ENCODE results near the gene ZNF784.

The ZNF784 gene

DNA sequence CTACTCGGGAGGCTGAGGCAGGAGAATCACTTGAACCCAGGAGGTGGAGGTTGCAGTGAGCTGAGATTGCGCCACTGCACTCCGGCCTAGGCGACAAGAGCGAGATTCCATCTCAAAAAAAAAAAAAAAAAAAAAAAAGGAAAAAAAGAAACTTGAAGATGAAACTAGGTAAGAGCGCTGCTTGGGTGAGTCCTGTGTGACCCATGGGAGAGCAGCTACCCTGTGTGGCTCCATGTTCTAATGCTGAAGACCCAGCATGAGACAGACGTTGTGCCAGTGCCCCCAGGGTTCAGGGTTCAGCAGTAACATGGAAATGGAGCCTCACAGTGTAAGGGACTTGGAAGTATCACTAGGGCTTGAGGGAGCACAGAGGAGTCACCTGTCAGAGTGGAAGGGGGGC lies 5.9 kb downstream of the ZNF784 start:
- DNase-seq = no peak

DNA sequence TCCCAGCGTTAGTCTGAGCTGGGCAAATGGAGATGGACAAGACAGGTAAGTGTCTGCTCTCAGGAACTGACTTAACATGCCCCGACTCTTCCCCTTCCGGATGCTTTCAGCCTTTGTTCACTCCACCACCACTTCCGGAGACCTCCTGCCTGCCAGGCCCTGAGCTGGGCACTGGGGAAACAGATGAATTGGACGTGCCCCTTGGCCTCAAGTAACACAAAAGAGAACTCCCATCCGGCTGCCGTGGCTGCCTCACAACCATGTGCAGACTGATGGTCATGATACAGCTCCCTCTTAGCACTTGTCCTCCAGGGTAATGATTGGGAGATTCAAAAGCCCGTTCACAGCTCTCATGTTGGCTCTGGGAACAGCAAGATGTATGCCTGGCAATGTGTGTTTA lies 6.9 kb downstream of the ZNF784 start:
- no peak for DNase-seq

DNA sequence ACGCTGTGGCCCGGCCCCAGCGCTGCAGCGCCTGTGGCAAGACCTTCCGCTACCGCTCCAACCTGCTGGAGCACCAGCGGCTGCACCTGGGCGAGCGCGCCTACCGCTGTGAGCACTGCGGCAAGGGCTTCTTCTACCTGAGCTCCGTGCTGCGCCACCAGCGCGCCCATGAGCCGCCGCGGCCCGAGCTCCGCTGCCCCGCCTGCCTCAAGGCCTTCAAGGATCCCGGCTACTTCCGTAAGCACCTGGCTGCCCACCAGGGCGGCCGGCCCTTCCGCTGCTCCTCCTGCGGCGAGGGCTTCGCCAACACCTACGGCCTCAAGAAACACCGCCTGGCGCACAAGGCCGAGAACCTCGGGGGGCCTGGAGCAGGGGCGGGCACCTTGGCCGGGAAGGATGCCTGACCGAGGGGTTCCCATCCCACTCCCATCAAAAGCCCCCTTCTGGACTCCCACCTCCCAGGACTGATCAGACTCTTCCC lies 7.9 kb downstream of the ZNF784 start:
- DNase-seq = no peak

DNA sequence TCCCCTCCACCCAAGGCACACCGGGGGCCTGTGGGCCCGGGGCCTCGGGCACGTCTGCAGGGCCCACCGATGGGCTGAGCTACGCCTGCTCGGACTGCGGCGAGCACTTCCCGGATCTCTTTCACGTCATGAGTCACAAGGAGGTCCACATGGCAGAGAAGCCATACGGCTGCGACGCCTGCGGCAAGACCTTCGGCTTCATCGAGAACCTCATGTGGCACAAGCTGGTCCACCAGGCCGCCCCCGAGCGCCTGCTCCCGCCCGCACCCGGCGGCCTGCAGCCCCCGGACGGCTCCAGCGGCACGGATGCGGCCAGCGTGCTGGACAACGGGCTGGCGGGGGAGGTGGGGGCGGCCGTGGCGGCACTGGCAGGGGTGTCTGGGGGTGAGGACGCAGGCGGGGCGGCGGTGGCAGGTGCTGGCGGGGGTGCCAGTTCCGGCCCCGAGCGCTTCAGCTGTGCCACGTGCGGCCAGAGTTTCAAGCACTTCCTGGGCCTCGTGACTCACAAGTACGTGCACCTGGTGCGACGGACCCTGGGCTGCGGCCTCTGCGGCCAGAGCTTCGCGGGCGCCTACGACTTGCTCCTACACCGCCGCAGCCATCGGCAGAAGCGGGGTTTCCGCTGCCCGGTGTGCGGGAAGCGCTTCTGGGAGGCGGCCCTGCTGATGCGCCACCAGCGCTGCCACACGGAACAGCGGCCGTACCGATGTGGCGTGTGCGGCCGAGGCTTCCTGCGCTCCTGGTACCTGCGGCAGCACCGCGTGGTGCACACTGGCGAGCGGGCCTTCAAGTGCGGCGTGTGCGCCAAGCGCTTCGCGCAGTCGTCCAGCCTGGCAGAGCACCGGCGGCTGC lies 8.6 kb downstream of the ZNF784 start:
- no peak for DNase-seq

DNA sequence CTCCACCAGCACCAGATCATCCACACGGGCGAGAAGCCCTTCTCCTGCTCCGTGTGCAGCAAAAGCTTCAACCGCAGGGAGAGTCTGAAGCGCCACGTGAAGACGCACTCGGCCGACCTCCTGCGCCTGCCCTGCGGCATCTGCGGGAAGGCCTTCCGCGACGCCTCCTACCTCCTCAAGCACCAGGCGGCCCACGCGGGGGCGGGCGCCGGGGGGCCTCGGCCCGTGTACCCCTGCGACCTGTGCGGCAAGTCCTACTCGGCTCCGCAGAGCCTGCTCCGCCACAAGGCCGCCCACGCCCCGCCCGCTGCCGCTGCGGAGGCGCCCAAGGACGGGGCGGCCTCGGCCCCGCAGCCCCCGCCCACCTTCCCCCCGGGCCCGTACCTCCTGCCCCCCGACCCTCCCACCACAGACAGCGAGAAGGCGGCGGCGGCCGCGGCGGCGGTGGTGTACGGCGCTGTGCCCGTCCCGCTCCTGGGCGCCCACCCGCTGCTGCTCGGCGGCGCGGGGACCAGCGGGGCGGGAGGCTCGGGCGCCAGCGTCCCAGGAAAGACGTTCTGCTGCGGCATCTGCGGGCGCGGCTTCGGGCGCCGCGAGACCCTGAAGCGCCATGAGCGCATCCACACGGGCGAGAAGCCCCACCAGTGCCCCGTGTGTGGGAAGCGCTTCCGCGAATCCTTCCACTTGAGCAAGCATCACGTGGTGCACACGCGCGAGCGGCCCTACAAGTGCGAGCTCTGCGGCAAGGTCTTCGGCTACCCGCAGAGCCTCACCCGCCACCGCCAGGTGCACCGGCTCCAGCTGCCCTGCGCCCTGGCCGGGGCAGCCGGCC lies 9.4 kb downstream of the ZNF784 start:
- DNase-seq = no peak

DNA sequence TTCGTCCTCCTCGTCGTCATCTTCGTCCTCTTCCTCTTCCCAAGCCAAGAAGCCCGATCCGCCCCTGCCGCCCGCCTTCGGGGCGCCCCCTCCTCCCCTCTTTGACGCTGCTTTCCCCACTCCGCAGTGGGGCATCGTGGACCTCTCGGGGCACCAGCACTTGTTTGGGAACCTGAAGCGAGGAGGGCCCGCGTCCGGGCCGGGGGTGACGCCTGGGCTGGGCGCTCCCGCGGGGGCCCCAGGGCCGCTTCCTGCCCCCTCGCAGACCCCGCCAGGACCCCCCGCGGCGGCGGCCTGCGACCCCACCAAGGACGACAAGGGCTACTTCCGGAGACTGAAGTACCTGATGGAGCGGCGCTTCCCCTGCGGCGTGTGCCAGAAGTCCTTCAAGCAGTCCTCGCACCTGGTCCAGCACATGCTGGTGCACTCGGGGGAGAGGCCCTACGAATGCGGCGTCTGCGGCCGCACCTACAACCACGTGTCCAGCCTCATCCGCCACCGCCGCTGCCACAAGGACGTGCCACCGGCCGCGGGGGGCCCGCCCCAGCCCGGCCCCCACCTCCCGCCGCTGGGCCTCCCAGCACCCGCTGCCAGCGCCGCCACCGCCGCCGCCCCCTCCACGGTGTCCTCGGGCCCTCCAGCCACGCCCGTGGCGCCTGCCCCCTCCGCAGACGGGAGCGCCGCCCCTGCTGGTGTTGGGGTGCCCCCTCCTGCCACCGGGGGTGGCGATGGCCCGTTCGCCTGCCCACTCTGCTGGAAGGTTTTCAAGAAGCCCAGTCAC lies 10.2 kb downstream of the ZNF784 start:
- DNase-seq = no peak

DNA sequence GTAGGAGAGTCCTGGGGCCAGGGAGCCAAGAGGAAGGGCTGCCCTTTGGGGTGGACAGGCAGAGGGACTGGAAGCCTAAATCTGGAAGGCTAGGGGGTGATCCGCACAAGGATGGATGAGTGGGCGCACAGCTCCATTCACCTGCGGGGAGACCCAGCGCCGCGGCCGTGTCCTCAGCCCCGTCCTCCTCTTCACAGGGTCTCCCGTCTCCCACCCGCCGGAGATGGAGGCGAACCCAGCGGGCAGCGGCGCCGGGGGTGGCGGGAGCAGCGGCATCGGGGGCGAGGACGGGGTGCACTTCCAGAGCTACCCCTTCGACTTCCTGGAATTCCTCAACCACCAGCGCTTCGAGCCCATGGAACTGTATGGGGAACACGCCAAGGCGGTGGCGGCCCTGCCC lies 11.0 kb downstream of the ZNF784 start:
- DNase-seq = no peak

DNA sequence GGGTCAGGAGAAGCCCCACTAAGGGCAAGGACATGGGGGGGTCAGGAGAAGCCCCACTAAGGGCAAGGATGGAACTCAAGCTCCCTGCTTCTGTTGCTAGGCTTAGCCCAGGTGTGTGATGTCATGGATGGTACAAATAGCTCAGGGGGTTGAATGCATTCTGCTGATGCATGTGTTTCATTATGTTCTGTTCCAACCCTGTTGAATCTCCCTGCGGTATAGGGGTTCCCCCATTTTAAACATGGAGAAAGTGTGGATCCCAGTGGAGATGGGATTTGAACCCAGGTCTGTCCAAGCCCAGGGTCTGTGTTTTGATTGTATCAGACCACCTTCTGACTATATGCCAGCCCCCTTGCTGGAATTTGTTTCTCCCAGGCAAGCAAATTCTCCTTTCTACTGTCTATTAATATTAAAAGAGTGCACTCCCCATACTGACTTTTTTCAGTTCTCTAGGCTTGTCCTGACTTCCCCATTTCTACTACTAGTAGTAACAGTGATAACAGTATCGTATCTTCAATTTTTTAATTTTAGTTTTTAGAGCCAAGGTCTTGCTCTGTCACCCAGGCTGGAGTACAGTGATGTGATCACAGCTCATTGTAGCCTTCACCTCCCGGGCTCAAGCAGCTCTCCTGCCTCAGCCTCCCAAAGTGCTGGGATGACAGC lies 12.3 kb downstream of the ZNF784 start:
- DNase-seq = no peak

DNA sequence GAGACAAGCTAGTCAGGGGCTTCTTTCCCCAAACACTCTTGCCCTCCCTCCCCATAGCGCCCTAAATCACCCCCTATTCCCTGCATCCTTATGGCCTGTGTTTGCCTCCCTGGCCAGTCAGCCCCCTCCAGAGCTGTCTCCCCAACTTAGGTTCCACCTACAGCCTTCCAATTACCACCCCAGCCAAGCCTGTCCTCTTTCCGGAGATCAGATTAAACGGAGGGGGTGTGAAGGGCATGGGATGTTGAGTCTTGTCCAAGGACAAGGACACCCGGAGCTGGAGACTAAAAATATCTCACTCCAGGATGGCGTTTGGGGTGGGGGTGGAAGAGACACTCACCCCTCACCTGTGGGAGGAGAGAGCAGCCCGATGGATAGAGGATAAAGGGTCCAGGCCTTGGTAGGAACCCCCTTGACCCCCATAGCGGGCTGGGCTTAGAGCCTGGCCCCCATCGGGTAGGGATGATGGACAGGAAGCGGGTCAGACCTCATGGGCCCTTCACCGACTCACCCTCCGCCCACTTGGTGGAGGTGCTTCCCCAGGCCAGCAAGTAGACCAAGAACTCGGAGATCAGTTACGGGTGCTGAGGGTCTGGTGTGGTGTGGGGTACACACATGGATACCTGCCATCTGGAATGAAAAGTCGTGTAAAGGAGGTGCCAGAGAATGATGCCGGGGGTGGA lies 12.9 kb downstream of the ZNF784 start:
- no peak for DNase-seq

DNA sequence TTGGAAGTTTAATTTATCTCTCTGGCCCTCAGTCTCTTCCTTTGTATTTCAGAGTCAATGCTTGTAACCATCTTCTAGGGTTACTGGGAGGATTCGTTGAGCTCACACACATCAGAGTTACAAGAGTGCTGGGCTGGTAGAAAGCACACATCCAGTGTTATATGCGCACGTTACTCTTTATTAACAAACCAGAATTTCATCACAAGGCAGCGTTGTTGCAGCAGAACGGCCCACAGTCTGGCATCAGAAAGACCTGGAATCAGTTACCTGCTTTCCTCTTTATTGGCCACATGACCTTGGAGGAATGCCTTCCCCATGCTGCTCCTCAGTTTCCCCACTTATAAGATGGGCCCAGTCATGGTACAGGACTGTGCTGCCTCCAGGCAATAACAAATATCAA lies 15.0 kb downstream of the ZNF784 start:
- DNase-seq = no peak

DNA sequence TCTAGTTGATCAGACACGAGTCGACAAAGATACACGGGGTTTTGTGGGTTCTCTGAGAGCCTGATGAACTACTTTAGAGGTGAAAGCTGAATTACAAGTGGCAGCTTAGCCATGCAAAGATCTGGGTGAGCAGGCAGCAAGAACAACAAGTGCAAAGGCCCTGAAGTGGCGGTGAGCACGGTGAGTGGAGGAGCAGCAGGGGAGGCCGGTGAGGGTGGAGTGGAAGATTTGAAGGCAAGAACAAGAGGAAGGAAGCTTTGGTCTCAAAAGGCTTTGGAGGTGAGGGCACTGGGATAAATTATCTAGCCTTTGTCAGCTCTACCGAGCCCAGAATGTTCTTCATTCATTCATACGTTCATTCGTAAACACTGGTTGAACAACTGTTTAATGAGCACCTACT lies 17.5 kb downstream of the ZNF784 start:
- DNase-seq = no peak

DNA sequence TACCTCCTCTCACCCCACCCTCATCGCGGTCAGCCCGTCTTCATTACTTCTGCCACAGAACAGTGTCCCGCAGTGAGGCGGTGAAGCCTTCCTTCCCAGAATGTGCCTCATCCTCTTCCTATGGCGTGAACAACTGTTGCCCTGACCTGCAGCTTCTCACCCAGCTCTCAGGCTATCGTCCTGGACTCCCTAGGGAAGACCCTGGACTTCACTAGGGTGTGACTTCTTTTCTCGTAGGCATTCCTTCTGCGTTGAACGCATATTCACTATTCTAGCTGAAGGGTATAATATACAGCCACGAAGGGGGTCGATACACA lies 17.9 kb downstream of the ZNF784 start:
- no peak for DNase-seq

DNA sequence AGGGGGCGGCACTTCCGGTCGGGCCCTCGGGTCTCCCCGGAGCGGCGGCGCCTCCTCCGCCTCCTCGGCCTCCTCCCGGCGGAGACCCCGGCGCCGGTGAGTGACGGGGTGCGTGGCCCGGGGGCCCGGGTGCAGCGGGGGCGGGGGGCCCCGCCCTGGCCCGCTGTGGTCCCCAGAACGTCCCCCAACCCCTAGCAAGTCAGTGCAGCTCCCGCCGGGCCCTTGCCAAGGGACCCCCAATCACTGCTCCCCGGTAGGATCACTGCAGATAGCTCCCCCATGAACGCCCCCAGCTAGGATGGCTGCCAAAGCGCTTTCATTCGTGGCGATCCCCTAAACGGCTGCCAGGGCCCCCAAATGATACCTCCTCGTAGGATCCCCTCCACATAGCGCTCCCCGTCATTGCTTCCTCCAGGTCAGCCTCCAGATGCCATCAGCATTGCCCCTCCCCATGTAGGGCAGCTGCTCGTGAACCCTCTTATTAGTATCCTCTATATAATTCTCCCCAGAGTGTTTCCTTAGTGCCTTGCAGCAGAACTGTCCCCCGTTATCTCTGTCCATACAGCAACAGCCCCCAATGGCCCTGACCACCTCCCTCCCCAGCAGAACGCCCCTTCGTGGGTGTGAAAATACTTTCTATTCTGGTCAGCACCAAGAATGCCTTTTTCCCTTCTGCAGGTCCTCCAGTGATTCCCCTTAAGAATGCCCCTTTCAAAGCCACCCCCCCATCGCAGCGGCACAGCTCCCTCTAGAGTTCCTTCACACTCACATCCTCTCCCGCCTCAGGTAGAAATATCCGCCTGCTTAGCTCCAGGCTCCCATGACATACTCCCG lies 18.5 kb downstream of the ZNF784 start, which contains the start of gene ZNF865:
ZNF865 (plus strand) TSS at position 11 of the 834 bp plus-strand sequence. CDS start 7,972 bp downstream, outside the sequence.
- DNase-seq = peak; percentile 78

DNA sequence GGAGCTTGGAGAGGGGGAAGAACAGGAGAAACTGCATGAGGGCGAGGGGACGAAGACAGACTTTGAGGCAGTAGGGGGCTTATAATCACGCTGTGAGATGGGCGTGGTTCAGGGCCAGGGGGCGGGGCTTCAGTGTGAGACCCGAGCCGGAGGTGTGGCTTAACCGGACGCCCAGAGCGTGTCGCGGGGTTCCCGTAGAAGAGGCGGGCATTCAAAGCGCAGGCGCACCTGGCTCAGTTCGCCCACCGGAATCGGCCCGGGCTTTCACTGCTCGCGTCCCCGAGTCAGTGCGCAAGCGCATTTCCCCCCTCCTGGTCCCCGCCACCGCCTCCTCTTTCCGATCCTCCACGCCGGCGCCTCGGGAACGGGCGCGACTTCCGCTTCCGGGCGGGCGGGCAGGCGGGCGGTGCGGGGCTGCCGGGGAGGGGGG lies 19.1 kb downstream of the ZNF784 start:
- DNase-seq = peak; percentile 99

DNA sequence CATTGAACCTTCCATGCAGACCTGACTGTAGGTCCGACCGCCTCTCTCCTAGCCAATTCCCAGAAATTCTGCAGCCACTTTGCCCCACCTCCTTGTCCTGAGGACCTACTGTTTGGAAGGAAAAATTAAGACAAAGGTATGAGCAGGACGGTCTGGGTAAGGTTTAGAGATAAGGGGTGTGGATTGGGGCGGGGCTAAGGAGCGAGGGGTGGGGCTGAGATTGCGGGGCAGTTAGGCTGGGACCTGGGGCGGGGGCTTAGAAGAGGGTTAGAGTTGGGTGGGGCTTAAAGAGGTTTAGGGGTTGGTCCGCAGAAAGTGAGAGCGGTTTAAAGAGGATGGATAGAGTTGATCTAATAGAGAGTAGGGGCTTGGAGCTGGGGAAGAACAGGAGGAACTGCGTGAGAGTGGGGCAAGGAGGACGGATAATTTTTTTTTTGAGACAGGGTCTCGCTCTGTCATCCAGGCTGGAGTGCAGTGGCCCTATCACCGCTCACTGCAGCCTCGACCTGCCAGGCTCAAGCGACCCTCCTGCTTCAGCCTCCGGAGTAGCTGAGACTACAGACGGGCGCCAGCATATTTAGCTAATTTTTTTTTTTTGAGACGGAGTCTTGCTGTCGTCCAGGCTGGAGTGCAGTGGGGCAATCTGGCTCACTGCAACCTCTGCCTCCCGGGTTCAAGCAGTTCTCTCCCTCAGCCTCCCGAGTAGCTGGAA lies 20.6 kb downstream of the ZNF784 start:
- DNase-seq = no peak

DNA sequence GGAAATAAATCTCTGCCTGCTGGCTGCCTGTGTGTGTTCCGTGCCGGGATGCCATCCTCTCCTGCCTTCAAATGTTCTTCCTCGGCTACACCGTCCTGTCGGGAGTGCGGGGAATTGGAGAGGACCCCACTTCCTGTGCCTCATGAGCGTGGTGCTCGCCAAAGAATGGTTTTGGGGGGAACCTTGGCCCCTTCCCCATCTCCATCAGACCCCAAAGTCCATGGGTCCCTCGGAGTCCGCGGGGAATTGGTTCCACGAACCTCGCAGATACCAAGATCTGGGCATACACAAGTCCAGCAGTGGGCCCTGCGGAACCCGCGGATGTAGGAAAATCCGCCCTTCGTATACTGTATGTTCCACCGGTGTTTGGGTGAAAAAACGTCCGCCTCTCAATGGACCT lies 21.3 kb downstream of the ZNF784 start:
- DNase-seq = no peak

DNA sequence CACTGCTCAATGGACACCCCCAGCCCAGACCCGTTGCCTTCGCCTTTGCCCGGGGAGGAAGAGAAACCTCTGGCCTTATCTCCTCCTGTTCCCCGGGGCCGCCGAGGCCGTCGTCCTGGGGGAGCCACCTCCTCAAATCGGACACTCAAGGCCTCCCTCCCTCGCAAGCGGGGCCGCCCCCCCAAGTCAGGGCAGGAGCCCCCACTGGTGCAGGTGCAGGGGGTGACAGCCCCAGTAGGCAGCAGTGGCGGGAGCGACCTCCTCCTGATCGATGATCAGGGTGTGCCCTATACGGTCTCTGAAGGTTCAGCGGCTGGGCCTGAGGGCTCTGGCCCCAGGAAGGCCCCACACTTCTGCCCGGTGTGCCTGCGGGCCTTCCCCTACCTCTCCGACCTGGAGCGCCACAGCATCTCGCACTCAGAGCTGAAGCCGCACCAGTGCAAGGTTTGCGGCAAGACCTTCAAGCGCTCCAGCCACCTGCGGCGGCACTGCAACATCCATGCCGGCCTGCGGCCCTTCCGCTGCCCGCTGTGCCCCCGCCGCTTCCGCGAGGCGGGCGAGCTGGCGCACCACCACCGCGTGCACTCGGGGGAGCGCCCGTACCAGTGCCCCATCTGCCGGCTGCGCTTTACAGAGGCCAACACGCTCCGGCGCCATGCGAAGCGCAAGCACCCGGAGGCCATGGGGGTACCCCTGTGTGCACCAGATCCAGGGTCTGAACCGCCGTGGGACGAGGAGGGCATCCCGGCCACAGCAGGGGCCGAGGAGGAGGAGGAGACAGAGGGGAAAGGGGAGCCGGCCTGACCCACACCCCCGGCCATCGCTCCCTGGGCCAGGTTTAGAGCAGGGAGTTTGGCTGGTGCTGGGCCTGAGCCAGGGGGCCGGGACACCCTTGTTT lies 22.0 kb downstream of the ZNF784 start:
- DNase-seq = no peak

DNA sequence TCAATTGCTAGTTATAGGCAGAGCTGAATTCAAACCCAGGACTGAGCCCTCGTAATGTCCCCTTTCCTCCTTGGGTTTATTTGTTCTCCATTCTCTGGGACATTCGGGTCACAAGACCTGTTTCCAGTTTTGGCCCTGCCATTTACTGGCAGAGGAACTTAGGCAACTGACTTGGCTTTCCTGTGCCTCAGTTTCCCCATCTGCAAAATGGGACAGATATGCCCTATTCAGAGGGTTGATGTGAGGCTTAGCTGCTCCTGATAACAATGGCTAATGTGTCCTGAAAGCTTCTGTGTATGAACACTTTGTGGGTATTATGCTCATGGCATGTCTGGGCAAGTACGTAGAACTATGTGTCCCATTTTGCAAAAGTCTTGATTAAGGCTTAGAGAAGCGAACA lies 23.3 kb downstream of the ZNF784 start:
- DNase-seq = no peak

DNA sequence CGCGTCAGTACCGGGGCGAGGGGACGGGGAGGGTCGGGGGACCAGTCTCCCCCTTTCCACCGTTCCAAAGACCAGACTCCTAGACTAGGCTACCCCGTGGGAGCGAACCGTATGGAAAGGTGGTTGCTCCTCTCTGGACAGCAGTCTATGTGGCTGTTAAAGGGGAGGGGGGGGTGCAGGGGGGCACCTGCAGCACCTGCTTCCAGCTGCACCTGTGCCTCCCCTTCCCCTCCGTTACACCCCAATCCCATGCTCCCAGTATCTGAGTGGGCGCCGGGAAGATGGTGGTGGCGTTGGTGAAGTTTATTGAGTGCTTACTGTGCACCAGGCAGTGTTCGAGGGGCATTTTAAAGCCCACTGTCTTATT lies 23.7 kb downstream of the ZNF784 start:
- DNase-seq = no peak
